Amygdala (tissue), 56 donors: ENCODE results near the gene CNTN3.
A peak's percentile ranks its signal among the peaks of the same experiment; 100 is the strongest.

ENCODE experiments used
- DNase-seq, 56 donors: peaks; one replicate each; lab custom pipeline; 2025; lab: John Stamatoyannopoulos, UW

The CNTN3 gene

GRCh38 chr3:74614107-74614967, at the start of gene CNTN3:
Gene CNTN3 (minus strand): TSS chr3:74614659. CDS start chr3:74521112, 93,547 bp downstream.
- DNase-seq = peak in 21 of 56 donors; percentile 6 to 60 (median 24)

- DNase-seq = no peak
Observed at GRCh38 chr3:74663178-74663577, 48.7 kb upstream of the CNTN3 start.

GRCh38 chr3:74661672-74662071, 47.2 kb upstream of the CNTN3 start:
- DNase-seq = no peak

GRCh38 chr3:74651885-74652284, 37.4 kb upstream of the CNTN3 start:
- DNase-seq = no peak

GRCh38 chr3:74651292-74651691, 36.8 kb upstream of the CNTN3 start:
- no peak for DNase-seq

DNA sequence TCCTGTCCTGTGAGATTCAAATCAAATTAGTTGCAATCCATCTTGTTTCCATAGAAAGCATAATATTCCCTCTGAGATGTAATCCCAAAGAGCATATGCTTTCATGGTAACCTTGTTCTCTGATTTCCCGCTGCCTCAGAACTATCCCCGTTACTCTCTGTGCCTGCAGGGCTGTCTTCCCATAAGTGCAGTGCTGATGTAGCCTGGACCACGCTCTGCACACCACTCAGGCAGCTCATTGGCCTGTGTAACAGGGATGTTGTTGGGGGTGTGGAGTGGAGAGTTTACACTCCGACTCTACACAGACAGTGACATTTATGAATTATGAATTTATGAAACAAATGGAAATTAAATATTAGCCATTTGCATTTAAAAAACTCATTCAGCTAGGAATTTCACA, 33.6 kb upstream of the CNTN3 start:
- DNase-seq = no peak

DNA sequence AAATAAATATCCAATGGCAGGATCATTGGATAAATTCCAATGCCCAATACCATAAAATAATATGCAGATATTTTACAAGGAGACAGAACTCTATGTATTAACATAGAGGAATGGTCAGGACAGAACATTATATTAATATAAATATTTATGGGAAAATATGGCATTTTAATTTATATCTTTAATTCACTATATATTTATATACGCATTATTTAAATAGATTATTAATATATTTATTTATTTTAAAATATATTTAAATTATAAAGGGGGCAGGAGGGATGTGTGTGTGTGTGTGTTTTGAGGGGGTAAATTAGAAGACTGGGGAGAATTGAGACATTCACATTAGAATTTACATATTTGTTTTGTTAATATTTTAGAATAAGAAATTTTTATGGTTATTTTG, 31.6 kb upstream of the CNTN3 start:
- no peak for DNase-seq

DNA sequence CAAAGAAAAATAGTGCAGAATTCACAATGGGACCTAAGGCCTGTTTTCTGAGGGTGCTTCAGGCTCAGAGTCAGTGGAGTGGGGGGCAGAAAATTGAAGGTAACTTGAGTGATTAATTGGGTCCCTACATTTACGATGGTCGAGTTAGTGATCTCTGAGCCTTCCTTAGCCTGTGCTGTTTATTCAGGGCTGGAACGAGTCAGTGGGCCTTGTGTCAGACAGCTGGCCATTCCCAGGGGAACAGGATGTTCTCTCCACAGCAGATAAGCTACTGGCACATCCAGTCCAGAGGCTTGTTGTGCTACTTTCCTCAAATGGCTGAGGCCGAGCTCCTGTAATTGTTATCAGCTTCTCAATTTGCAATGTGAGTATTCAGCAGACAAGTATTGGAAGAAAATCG, 29.2 kb upstream of the CNTN3 start:
- DNase-seq = peak in 7 of 56 donors; percentile 2 to 26 (median 7)

GRCh38 chr3:74642876-74643275, 28.4 kb upstream of the CNTN3 start:
- no peak for DNase-seq

GRCh38 chr3:74640211-74640610, 25.8 kb upstream of the CNTN3 start:
- no peak for DNase-seq

DNA sequence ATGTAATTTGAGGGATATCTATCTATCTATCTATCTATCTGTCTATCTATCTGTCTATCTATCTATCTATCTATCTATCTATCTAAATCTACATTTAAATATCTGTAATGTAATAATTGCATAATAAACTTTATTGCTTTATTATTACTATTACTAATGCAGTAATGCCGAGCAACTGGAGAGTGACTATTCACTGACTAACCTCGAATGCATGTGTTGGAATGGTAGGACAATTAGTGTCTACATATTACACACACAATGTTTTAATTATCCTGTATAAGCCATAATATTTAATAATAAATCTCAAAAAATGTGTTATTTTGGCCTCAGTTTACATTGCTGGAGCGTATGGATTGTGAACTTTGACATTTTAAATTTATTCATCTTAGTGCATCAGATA, 25.2 kb upstream of the CNTN3 start:
- no peak for DNase-seq

- DNase-seq = no peak
Observed at GRCh38 chr3:74636981-74637380, 22.5 kb upstream of the CNTN3 start.

DNA sequence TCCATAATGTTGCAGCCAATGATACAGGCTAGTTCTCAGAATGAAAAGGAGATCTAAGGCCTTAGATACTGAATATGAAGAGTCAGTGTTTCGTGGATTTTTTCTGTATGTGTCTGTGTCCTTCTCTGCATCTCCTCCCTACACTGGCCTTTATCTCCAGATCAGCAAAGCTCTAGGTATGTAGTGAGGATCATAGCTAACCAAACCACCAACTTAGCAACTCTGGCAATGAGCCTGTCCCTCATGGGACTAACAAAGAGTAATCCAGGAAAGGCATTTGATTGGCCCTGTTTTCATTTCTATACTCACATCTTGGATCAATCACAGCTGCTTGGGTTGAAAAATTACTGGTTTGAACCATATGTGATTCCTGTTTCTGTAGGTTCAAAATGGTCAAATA, 18.6 kb upstream of the CNTN3 start:
- no peak for DNase-seq

DNA sequence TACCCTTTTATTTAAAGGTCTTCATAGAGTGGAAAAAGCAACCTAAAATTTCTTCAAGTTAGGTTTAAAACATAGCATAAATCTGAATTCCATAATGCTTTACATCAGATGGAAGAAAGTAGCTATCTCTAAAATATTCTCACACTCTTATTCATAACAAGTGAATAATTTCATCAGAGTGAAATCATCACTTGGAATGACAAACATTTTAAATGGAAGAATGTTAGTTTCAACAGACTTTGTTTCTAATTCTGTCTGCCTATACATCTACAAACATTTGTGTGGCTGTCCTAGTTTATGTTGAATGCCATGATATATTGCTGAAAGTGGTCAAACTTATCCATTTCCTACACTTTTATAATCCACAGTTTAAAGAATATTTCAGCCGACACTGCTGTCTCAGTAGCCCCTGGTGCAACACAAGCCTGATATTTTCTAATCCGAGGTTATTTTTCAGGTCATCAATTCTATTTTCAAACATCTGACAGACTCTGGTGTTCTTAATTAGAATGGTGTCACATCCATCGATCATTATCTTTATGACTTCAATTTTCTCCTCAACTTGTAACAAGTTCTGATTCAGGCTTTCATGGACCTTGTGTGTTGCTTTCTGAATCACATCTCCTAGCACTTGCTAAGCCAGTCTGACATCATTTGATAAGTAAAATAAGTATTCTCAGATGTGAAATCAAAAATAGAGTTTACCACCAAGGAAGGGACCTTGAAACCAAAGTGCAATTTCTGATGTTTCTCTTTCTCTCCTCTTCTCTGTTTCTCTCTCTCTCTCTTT, 17.1 kb upstream of the CNTN3 start:
- no peak for DNase-seq

DNA sequence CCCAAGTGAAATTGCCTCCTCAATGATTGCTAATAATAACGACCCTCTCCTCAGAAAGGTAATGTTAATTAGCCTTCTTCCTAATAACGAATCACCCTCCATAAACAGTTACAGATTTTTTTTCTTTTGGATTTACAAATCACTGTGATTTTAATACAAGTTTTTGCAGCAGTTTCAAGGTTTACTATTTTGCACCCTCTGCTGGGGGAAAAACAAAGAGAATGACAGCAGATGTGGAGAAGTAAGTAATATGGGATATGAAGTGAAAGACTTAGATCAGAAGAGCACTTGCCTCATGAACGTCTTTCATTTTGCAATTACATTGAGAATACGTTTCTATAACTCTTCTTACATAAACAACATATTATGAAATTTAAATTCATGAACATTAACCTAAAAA, 16.1 kb upstream of the CNTN3 start:
- DNase-seq = no peak

DNA sequence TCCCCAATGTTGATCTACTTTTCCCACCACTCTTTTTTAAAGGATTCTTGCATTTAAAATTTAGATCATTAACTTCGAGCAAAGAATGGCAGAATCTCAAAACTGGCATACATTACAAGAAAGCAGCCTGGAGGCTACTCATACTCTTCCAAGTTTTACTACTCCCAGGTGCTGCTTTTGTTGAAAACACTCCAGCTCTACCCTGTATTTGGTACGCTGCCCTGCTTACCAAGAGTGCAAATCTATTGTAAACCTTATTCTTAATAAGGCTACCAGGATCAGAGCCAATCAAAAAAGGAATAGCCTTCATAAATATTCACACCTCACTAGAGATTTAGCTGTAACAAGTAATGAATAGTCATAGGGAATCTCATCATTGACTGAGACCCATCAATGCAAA, 11.6 kb upstream of the CNTN3 start:
- no peak for DNase-seq

DNA sequence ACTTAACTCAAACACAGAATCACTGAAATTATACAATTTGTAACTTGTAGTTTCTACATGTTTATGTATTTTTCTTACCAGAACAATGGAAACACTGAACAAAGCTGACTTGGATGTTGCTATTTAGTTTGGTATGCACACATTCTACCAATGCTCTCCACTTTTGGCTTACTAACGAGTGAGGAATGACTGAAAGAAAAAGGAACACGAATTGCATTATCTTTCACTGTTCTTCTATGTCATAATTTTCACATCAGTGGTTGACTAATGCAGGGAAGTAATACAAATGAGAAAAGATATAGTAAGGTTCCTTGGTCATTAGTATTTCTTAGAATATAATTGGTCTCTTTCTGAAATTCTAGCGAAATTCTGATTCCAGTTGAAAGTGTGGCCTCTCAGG, 9.8 kb upstream of the CNTN3 start:
- no peak for DNase-seq

- DNase-seq = no peak
Observed at GRCh38 chr3:74623261-74623836, 8.9 kb upstream of the CNTN3 start.

GRCh38 chr3:74621581-74621980, 7.1 kb upstream of the CNTN3 start:
- DNase-seq = no peak

- DNase-seq = no peak
Observed at GRCh38 chr3:74617776-74618175, 3.3 kb upstream of the CNTN3 start.

- peak in 3 of 56 donors; percentile 2 to 17 (median 7) for DNase-seq
Observed at GRCh38 chr3:74613521-74614106, 845 bp downstream of the CNTN3 start.
